Omental fat pad (tissue), 4 donors: ENCODE data around the gene TGFB1. TPM values are rescaled to one million over a fixed set of nuclear protein-coding genes. Genes with fewer than 3 reads are reported as not detected.

ENCODE experiments used
- ATAC-seq: fragments of 150-250 bp; one replicate; pipeline ENCODE4 v1.9.1; 2016; ENCODE audit warnings: mild to moderate bottlenecking, moderate library complexity; ENCODE audit not compliant: low FRiP score
- DNase-seq: peaks from one replicate; pipeline ENCODE4 v3.0.0-alpha.2; 2019; ENCODE audit warnings: low spot score
- total RNA-seq, 4 donors: library from RNA; depleted of rRNA; stranded (reverse); fragments of >200 nt; gene quantifications; one replicate each; pipeline ENCODE4 v1.1.0, GENCODE V29; 2016
- TF ChIP-seq, protein P1 (sequence below), 3 donors: fragments of 450-650 bp; IDR thresholded peaks; one replicate each; pipeline ENCODE4 v1.5.1; 2016 to 2017; ENCODE audit warnings: antibody characterized with exemption in 3 of 3, mild to moderate bottlenecking in 3 of 3, moderate library complexity in 2 of 3

The TGFB1 gene
- total RNA-seq, 4 donors from 2014 or later, result 17.6 to 43.0 (median 25.2) TPM

- TF ChIP-seq, protein P1, sequence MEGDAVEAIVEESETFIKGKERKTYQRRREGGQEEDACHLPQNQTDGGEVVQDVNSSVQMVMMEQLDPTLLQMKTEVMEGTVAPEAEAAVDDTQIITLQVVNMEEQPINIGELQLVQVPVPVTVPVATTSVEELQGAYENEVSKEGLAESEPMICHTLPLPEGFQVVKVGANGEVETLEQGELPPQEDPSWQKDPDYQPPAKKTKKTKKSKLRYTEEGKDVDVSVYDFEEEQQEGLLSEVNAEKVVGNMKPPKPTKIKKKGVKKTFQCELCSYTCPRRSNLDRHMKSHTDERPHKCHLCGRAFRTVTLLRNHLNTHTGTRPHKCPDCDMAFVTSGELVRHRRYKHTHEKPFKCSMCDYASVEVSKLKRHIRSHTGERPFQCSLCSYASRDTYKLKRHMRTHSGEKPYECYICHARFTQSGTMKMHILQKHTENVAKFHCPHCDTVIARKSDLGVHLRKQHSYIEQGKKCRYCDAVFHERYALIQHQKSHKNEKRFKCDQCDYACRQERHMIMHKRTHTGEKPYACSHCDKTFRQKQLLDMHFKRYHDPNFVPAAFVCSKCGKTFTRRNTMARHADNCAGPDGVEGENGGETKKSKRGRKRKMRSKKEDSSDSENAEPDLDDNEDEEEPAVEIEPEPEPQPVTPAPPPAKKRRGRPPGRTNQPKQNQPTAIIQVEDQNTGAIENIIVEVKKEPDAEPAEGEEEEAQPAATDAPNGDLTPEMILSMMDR (IDR thresholded peaks at IDR 0.05), result no peak
- DNase-seq (no peak), ATAC-seq (no peak)
Observed at GRCh38 chr19:41302624-41303351, 50.9 kb downstream of the TGFB1 start.

DNA sequence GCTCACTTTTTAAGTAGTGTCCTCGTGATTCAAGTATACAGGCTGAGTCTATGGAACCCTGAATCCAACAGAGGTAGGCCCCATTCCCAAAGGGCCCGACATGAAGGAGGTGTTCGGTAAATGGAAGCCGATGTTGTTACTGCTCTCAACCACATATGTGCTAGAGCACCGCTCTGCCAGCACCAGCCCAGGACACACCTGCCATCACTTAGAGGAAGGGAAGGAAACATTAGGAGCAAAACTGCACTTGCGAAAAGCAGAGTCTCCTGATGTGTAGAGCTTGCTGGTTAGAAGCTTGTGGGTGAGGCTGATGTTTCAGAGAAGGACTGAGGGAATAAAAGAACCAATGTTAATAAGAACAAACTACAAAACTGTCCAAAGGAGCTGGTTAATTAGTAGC is 53.2 kb downstream of the TGFB1 start:
- ATAC-seq (no peak), DNase-seq (peak; percentile 5)
- TF ChIP-seq, protein P1 (IDR thresholded peaks at IDR 0.05), result no peak

DNA sequence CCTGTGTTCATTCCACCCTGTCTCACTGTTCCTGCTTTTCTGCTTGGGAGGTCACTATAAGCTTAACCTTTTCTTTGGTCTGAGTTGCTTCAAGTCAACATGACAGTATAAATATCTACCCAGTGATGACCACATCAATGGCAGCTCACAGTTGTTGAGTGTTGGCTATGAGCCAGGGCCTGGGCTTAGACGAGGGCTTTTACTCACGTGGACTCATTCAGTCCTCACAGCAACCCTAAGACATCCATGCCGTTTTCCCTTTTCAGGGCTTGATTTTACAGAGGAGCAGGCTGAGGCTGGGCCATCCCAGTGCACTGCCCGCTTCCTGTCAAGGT is 54.0 kb downstream of the TGFB1 start:
- TF ChIP-seq, protein P1 (IDR thresholded peaks at IDR 0.05), result no peak
- peak; percentile 36 for DNase-seq
- no peak for ATAC-seq

- DNase-seq (peak; percentile 22), ATAC-seq (no peak)
- TF ChIP-seq, protein P1 (IDR thresholded peaks at IDR 0.05), result no peak
Observed at GRCh38 chr19:41299046-41299754, 54.5 kb downstream of the TGFB1 start.

DNA sequence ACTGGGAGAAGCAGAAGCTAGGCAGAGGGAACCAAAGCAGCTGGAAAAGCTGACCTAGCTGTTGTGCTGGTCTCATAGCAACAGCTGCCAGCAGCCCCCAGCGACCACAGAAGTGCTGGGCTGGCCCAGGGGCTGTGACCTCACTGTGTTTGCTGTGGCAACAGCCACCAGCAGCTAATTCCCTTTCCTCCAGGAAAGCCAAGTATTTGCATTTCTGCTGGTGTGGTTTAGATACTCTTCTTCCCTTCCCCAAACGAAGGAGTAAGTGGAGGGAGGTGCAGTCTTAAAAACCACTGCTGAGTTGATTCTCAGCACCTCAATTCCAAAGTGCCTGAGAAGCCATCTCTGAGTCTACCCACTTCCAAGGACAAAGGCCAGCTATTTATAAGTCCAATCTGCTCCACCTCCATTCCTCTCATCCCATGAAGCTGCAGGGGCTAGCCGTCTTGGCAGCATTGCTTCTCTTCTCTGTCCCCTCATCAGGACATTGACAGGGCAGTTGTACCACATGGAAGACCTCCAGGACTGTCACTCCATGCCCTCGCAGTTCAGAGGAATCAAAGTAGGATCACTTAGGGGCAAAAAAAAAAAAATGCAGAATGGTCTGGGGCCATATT is 55.3 kb downstream of the TGFB1 start:
- DNase-seq (peak; percentile 22), ATAC-seq (peak; percentile 59)
- TF ChIP-seq, protein P1 (IDR thresholded peaks at IDR 0.05), result no peak

DNA sequence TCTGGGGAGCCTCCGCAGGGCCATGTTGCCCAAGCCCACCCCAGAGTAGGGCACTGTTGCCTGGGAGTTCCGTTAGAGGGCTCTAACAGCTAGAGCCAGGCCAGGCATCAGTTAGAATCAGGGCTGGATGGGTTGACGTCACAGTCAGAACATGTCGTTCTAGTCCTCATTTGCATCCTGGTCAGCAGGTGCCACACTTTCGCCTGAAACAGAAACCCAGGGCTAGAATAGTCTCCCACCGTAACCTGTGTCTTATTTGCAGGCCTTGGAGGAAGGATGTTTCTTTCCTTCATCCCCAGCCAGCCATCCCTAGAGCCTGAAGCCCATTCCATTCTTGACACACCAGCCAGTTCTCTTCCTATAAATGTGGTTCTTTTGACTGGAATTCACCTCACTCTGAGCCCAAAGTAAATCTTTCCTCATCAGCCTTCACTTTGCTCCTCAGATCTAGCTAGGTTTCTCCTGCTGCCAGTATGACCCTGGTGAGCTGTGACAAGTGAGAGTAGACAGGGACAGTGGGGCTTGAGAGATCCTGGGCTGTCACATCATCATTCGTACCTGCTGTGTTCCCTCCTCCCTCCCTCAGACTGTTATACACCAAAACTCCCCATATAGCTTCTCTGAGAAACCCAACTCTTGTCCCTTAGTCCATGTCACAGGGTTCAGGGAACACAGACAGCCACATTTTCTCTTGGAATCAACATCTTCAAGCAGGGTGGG is 55.9 kb downstream of the TGFB1 start:
- DNase-seq (peak; percentile 20), ATAC-seq (no peak)
- TF ChIP-seq, protein P1 (IDR thresholded peaks at IDR 0.05), result no peak
